Dermis microvascular lymphatic vessel endothelial cell (primary cell): ENCODE measurements around the gene ASMT. TPM values are rescaled to one million over a fixed set of nuclear protein-coding genes. Genes with fewer than 3 reads are reported as not detected.

ENCODE experiments used
- total RNA-seq: library from RNA; depleted of rRNA; stranded (reverse); fragments of >200 nt; gene quantifications from 2 replicates; pipeline ENCODE4 v1.2.1, GENCODE V29; 2014

Gene ASMT
- total RNA-seq, 1 donor from 2014 or later: not detected

Other genes with a start within 250 kb of the ASMT start
- 155 and 321 TPM in 2 replicates for gene SLC25A6, start 222.9 kb upstream of the ASMT start, total RNA-seq
- 9.4 and 15.8 TPM in 2 replicates for gene ASMTL, start 162.2 kb upstream of the ASMT start, total RNA-seq
- gene P2RY8, start 77.9 kb upstream of the ASMT start, total RNA-seq: 0.13 and 0.76 TPM in 2 replicates
- gene AKAP17A, start 23.5 kb upstream of the ASMT start, total RNA-seq: 13.5 and 19.1 TPM in 2 replicates